Spleen (tissue), 11 donors: ENCODE results near the gene TDRD9. TPM values are rescaled to one million over a fixed set of nuclear protein-coding genes. Genes with fewer than 3 reads are reported as not detected.

Source experiments
- DNase-seq: peaks from one replicate; pipeline ENCODE4 v3.0.0-alpha.2; 2020
- H3K27ac ChIP-seq, 8 donors: fragments of 200-600 bp; sonication (generic) in 7 of 8; 1 replicate in 4 of 8; 2 replicates in 4 of 8; pipeline versions ENCODE4 v1.5.0 to v1.8.0; 2016 to 2021; ENCODE audit warnings: inconsistent platforms in 4 of 8, mild to moderate bottlenecking in 4 of 8, moderate library complexity in 1 of 8
- H3K27me3 ChIP-seq, 7 donors: fragments of 200-600 bp; sonication (generic) in 6 of 7; replicated peaks in 1 of 7; 1 replicate in 4 of 7; 2 replicates in 3 of 7; pipeline versions ENCODE4 v1.5.0 to v1.8.0; 2016 to 2021; ENCODE audit warnings: inconsistent platforms in 3 of 7, mild to moderate bottlenecking in 1 of 7
- H3K36me3 ChIP-seq, 6 donors: fragments of 200-600 bp; sonication (generic) in 5 of 6; 1 replicate in 4 of 6; 2 replicates in 2 of 6; pipeline versions ENCODE4 v1.5.0 to v1.8.0; 2016 to 2021; ENCODE audit warnings: inconsistent platforms in 2 of 6
- H3K4me1 ChIP-seq, 6 donors: fragments of 200-600 bp; sonication (generic) in 5 of 6; 1 replicate in 3 of 6; 2 replicates in 3 of 6; pipeline versions ENCODE4 v1.5.0 to v1.8.0; 2016 to 2021; ENCODE audit warnings: inconsistent platforms in 3 of 6
- H3K4me3 ChIP-seq, 8 donors: fragments of 200-600 bp; sonication (generic) in 7 of 8; 1 replicate in 4 of 8; 2 replicates in 4 of 8; pipeline versions ENCODE4 v1.5.0 to v1.8.0; 2016 to 2021; ENCODE audit warnings: inconsistent platforms in 4 of 8, mild to moderate bottlenecking in 4 of 8, moderate library complexity in 2 of 8
- H3K9me3 ChIP-seq, 8 donors: fragments of 200-600 bp; sonication (generic) in 7 of 8; 1 replicate in 4 of 8; 2 replicates in 4 of 8; pipeline versions ENCODE4 v1.5.0 to v1.8.0; 2016 to 2021; ENCODE audit warnings: inconsistent platforms in 4 of 8
- CTCF ChIP-seq, 11 experiments: fragments of 200-600 bp in 7 of 11; fragments of 450-650 bp in 4 of 11; sonication (generic) in 4 of 11; IDR thresholded peaks in 8 of 11; conservative IDR thresholded peaks in 3 of 11; 1 replicate in 7 of 11; 2 replicates in 4 of 11; pipeline versions ENCODE4 v1.4.0 to v1.8.0; 2016 to 2021; ENCODE audit warnings: antibody characterized with exemption in 11 of 11, inconsistent platforms in 4 of 11, mild to moderate bottlenecking in 1 of 11
- POLR2A ChIP-seq, 3 donors: fragments of 450-650 bp; IDR thresholded peaks; one replicate each; pipeline ENCODE4 v1.5.1; 2017; ENCODE audit warnings: antibody characterized with exemption in 3 of 3, mild to moderate bottlenecking in 1 of 3
- POLR2AphosphoS5 ChIP-seq, 3 donors: sonication (generic); formaldehyde crosslinking; IDR thresholded peaks; one replicate each; pipeline ENCODE4 v1.5.1; 2017; ENCODE audit warnings: antibody characterized with exemption in 3 of 3
- WGBS, 5 donors: extraction: QIAGEN DNeasy Blood & Tissue Kit in 3 of 5; methylation state at CpG; one replicate each; pipeline versions ENCODE4 v1.1.5 to v1.1.7; 2013 to 2018; 5-methylcytosine and 5-hydroxymethylcytosine counted together
- intact Hi-C: fragments of 100-400 bp; cut with DNase I; formaldehyde crosslinking; loops from one replicate; pipeline ENCODE4 v1.15.0; 2023; ENCODE audit warnings: low total_unique reads
- polyA plus RNA-seq, 3 donors: library from polyadenylated mRNA; stranded (reverse); fragments of 200-250 nt; gene quantifications; one replicate each; pipeline ENCODE4 v1.2.1, GENCODE V29; 2013
- total RNA-seq, 7 donors: library from RNA; depleted of rRNA in 3 of 7; stranded (reverse); fragments of >200 nt in 3 of 7; fragmentation: NEBNext Ultra II Directional in 4 of 7; extraction: Animal tissue kit (Norgen Biotek cat#: 25700) in 4 of 7; gene quantifications; one replicate each; pipeline versions ENCODE4 v1.1.0 to v1.2.1, GENCODE V29; 2016 to 2021
- donor health status: healthy with polysubstance abuse.
- donor health status: DM: no; HTN: no; CAD: no; lungs with moderate emphysema.
- donor health status: DM: no; HTN: no; CAD: no.
- donor health status: Bipolar disorder and iron deficiency.
- donor health status: healthy.
- donor health status: DM: no; HTN: no; CAD: no.
- donor health status: DM: yes; HTN: yes; CAD: no.

TDRD9 gene
- total and polyA plus RNA-seq, 10 donors, result 0.70 to 18.7 (median 8.0) TPM

- no peaks in the 10 kb centered on the region for H3K36me3 ChIP-seq
- no peak overlapping the region for H3K4me3 ChIP-seq
- no peak for DNase-seq
- H3K9me3 ChIP-seq, result peaks cover 0 to 18% (median 14%) of the 10 kb centered on the region in 8 donors
- WGBS, 5 donors, result 82 to 97% (median 87%) methylated on average over 1 of the region's 1 CpG
- peaks cover 0 to 37% (median 0%) of the 10 kb centered on the region in 7 donors for H3K27me3 ChIP-seq
- TF ChIP-seq POLR2AphosphoS5 (IDR thresholded peaks at IDR 0.05) (no peak), POLR2A (IDR thresholded peaks at IDR 0.05) (no peak), CTCF (IDR thresholded peaks at IDR 0.05 in 8 of 11, conservative IDR thresholded peaks at IDR 0.05 in 3 of 11) (no peak)
- intact Hi-C loops, result no loop called here
- no peak overlapping the region for H3K27ac ChIP-seq
- H3K4me1 ChIP-seq, result no peaks in the 10 kb centered on the region
Measured at GRCh38 chr14:104062281-104062680, 134.0 kb downstream of the TDRD9 start.

- Histone ChIP-seq H3K4me1 (no peaks in the 10 kb centered on the region), H3K36me3 (no peaks in the 10 kb centered on the region), H3K4me3 (no peak overlapping the region), H3K27ac (no peak overlapping the region), H3K27me3 (peaks cover 0 to 52% (median 0%) of the 10 kb centered on the region in 7 donors), H3K9me3 (peaks cover 0 to 23% (median 19%) of the 10 kb centered on the region in 8 donors)
- no peak for DNase-seq
- intact Hi-C loops, result no loop called here
- TF ChIP-seq CTCF (IDR thresholded peaks at IDR 0.05 in 8 of 11, conservative IDR thresholded peaks at IDR 0.05 in 3 of 11) (no peak), POLR2AphosphoS5 (IDR thresholded peaks at IDR 0.05) (no peak), POLR2A (IDR thresholded peaks at IDR 0.05) (no peak)
- WGBS, 5 donors, result 77 to 92% (median 84%) methylated on average over 9 to 10 of the region's 10 CpGs
Measured at GRCh38 chr14:104064003-104064402, 135.7 kb downstream of the TDRD9 start.

GRCh38 chr14:104066279-104066678 is 138.0 kb downstream of the TDRD9 start:
- no peak for TF ChIP-seq POLR2AphosphoS5 (IDR thresholded peaks at IDR 0.05)
- TF ChIP-seq POLR2A (IDR thresholded peaks at IDR 0.05), result no peak
- TF ChIP-seq CTCF (IDR thresholded peaks at IDR 0.05 in 8 of 11, conservative IDR thresholded peaks at IDR 0.05 in 3 of 11), result no peak
- no peak for DNase-seq
- intact Hi-C loops, result no loop called here
- no peaks in the 10 kb centered on the region for H3K36me3 ChIP-seq
- no peak overlapping the region for H3K4me3 ChIP-seq
- peaks cover 0 to 23% (median 19%) of the 10 kb centered on the region in 8 donors for H3K9me3 ChIP-seq
- 80 to 100% (median 86%) methylated on average over 3 to 5 of the region's 5 CpGs for WGBS, 5 donors
- no peaks in the 10 kb centered on the region for H3K4me1 ChIP-seq
- H3K27me3 ChIP-seq, result peaks cover 0 to 68% (median 0%) of the 10 kb centered on the region in 7 donors
- no peak overlapping the region for H3K27ac ChIP-seq

- 72 to 79% (median 78%) methylated on average over 4 of the region's 4 CpGs for WGBS, 5 donors
- TF ChIP-seq POLR2AphosphoS5 (IDR thresholded peaks at IDR 0.05) (no peak), POLR2A (IDR thresholded peaks at IDR 0.05) (no peak), CTCF (IDR thresholded peaks at IDR 0.05 in 8 of 11, conservative IDR thresholded peaks at IDR 0.05 in 3 of 11) (no peak)
- H3K36me3 ChIP-seq, result no peaks in the 10 kb centered on the region
- H3K4me1 ChIP-seq, result no peaks in the 10 kb centered on the region
- peaks cover 0 to 23% (median 19%) of the 10 kb centered on the region in 8 donors for H3K9me3 ChIP-seq
- no peak for DNase-seq
- intact Hi-C loops, result no loop called here
- peaks cover 0 to 68% (median 0%) of the 10 kb centered on the region in 7 donors for H3K27me3 ChIP-seq
- H3K27ac ChIP-seq, result no peak overlapping the region
- no peak overlapping the region for H3K4me3 ChIP-seq
Measured at GRCh38 chr14:104066719-104067295, 138.6 kb downstream of the TDRD9 start.
